Measurements from ENCODE around the gene ANK3. TPM values are rescaled to one million over a fixed set of nuclear protein-coding genes. Genes with fewer than 3 reads are reported as not detected.

ANK3 gene
- total RNA-seq, 2 donors from 2014 or later: 189 to 198 TPM

- no peak for TF ChIP-seq CTCF (IDR thresholded peaks at IDR 0.05)
- Histone ChIP-seq H3K36me3 (no peaks in the 10 kb centered on the region), H3K4me3 (no peak overlapping the region), H3K4me1 (peaks cover 0 to 35% of the 10 kb centered on the region in 2 donors), H3K27me3 (no peaks in the 10 kb centered on the region), H3K9me3 (no peaks in the 10 kb centered on the region), H3K27ac (peak overlapping the region in 1 of 2 donors; percentile 20)
- DNase-seq (ENCODE audit: low spot score): no peak
Measured at GRCh38 chr10:60425392-60426110, 35.9 kb upstream of the ANK3 start.

GRCh38 chr10:60424971-60425370 is 35.3 kb upstream of the ANK3 start:
- H3K27ac ChIP-seq: no peak overlapping the region
- H3K27me3 ChIP-seq: no peaks in the 10 kb centered on the region
- H3K9me3 ChIP-seq: no peaks in the 10 kb centered on the region
- no peaks in the 10 kb centered on the region for H3K36me3 ChIP-seq
- peaks cover 0 to 32% of the 10 kb centered on the region in 2 donors for H3K4me1 ChIP-seq
- no peak overlapping the region for H3K4me3 ChIP-seq
- DNase-seq (ENCODE audit: low spot score): no peak
- TF ChIP-seq CTCF (IDR thresholded peaks at IDR 0.05): no peak

GRCh38 chr10:60423920-60424319 is 34.2 kb upstream of the ANK3 start:
- no peaks in the 10 kb centered on the region for H3K9me3 ChIP-seq
- H3K4me3 ChIP-seq: no peak overlapping the region
- H3K36me3 ChIP-seq: no peaks in the 10 kb centered on the region
- DNase-seq (ENCODE audit: low spot score): no peak
- no peak overlapping the region for H3K27ac ChIP-seq
- no peak for TF ChIP-seq CTCF (IDR thresholded peaks at IDR 0.05)
- H3K4me1 ChIP-seq: peaks cover 0 to 22% of the 10 kb centered on the region in 2 donors
- no peaks in the 10 kb centered on the region for H3K27me3 ChIP-seq

- TF ChIP-seq CTCF (IDR thresholded peaks at IDR 0.05): no peak
- Histone ChIP-seq H3K9me3 (no peaks in the 10 kb centered on the region), H3K36me3 (no peaks in the 10 kb centered on the region), H3K4me1 (peaks cover 0 to 12% of the 10 kb centered on the region in 2 donors), H3K27ac (no peak overlapping the region), H3K27me3 (no peaks in the 10 kb centered on the region), H3K4me3 (no peak overlapping the region)
- DNase-seq (ENCODE audit: low spot score): no peak
Measured at GRCh38 chr10:60422809-60423208, 33.1 kb upstream of the ANK3 start.

DNA sequence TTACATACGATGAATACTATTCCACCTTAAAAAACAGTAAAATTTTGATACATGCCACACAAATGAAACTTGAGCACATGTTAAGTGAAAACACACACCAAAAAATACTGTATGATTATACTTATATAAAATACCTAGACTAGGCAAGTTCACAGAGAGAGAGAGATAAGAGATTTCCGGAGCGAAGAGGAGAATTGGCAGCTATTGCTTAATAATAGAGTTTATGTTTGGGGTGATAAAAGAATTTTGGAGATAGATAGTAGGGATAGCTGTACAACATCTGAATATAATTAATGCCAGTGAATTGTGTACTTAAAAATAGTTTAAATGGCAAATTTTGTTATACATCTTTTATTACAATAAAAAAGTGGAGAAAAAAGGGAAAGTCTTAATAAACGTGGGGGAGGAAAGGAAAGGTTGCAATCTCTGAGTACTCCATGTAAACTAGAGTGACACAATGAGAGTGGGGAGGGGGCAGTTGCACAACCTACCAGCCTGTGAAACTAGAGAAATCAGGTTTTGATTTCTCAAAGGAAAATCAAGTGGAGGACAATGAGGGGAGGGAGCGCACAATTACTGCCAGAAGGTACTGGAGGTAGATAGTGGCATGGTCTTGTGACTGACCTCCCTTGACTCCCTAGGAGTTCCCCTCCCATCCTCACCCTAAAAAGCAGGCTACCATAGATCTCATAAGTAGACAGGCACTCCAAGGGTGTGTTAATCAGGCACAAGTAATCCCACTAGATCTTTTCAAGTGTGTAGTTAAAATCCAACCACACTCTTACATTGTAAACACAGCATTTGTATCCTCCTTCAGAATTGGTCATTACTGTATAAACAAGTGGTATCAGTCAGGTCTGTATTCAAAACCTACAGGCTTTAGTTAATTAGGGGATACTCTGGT is 31.6 kb upstream of the ANK3 start:
- no peaks in the 10 kb centered on the region for H3K9me3 ChIP-seq
- H3K4me1 ChIP-seq: no peaks in the 10 kb centered on the region
- no peak overlapping the region for H3K27ac ChIP-seq
- H3K36me3 ChIP-seq: no peaks in the 10 kb centered on the region
- no peaks in the 10 kb centered on the region for H3K27me3 ChIP-seq
- no peak overlapping the region for H3K4me3 ChIP-seq
- TF ChIP-seq CTCF (IDR thresholded peaks at IDR 0.05): no peak
- no peak for DNase-seq (ENCODE audit: low spot score)
